Activated naive CD4-positive, alpha-beta T cell treated with anti-CD3 and anti-CD28 coated beads, Interleukin-2, amount 10 ng/mL, durations not matched to agents 7 days and 5 days (primary cell): ENCODE results near the gene ZFYVE9.

Experiments
- CTCF ChIA-PET: fragments of 350-600 bp; sonication (Branson Sonifier 250); formaldehyde crosslinking; loops from one replicate; lab custom pipeline; 2021; ENCODE audit warnings: antibody characterized with exemption; lab: Charles Lee
- DNase-seq: peaks from one replicate; pipeline ENCODE4 v3.0.0-alpha.2; 2020
- H3K27ac Mint-ChIP-seq: one replicate; pipeline ENCODE4 v1.8.0; 2021; ENCODE audit warnings: mild to moderate bottlenecking, moderate library complexity, mixed read lengths
- H3K27me3 Mint-ChIP-seq: one replicate; pipeline ENCODE4 v1.8.0; 2021; ENCODE audit warnings: mild to moderate bottlenecking, mixed read lengths
- H3K36me3 Mint-ChIP-seq: one replicate; pipeline ENCODE4 v1.8.0; 2021; ENCODE audit warnings: mixed read lengths
- H3K4me1 Mint-ChIP-seq: one replicate; pipeline ENCODE4 v1.8.0; 2021; ENCODE audit warnings: mixed read lengths
- H3K4me3 Mint-ChIP-seq: one replicate; pipeline ENCODE4 v1.8.0; 2021; ENCODE audit warnings: mild to moderate bottlenecking, moderate library complexity, mixed read lengths
- H3K9me3 Mint-ChIP-seq: one replicate; pipeline ENCODE4 v1.8.0; 2021; ENCODE audit warnings: mixed read lengths

Gene ZFYVE9

DNA sequence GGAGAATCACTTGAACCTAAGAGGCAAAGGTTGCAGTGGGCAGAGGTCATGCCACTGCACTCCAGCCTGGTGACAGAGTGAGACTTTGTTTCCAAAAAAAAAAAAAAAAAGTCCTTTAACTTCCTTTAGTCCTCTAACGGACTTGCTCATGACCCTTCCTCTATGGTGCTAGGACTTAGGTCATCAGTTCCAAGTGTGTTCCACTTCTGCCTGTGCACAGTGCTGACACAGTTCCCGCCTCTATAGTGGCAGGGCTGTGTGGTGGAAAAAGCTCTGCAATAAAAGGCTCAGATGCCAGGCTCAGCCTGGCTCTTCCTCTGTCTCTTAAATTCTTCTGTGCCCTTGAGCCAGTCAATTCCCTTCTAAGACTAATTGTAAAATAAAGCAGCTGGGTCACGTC lies 202.1 kb downstream of the ZFYVE9 start:
- H3K27me3 Mint-ChIP-seq = no peaks in the 10 kb centered on the region
- CTCF ChIA-PET = interaction anchor here (0.7 kb wide), 1 partner anchor 9 kb away, joined by 4 read pairs; no protein-coding TSS in a partner anchor

DNA sequence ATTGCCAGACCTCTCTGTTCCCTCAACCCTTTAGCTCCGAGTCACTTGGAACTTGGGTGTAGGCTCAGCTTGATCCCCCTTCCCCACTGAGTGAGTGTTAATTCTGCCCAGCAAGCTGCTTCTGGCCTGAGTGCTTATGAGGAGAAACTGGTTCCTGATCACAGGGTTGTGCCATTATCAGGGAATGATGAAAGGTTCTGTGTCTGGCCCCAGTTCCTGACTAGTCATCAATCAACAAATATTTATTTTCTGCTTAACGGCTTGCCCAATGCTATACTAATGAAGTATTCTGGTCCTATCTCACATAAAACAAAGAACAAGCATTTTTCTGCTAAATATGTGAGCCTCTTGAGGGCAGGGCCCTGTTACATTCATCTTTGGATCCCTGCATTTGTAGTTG lies 203.4 kb downstream of the ZFYVE9 start:
- Mint-ChIP-seq H3K36me3 (no peaks in the 10 kb centered on the region), H3K4me3 (no peak overlapping the region), H3K27ac (no peak overlapping the region), H3K4me1 (no peaks in the 10 kb centered on the region), H3K27me3 (no peaks in the 10 kb centered on the region), H3K9me3 (no peaks in the 10 kb centered on the region)
- CTCF ChIA-PET = no interaction called here
- DNase-seq = no peak

More for the DNA sequence above, 202.1 kb downstream of the ZFYVE9 start:
- H3K36me3 Mint-ChIP-seq = no peaks in the 10 kb centered on the region
- H3K4me1 Mint-ChIP-seq = no peaks in the 10 kb centered on the region
- H3K4me3 Mint-ChIP-seq = no peak overlapping the region
- H3K9me3 Mint-ChIP-seq = no peaks in the 10 kb centered on the region
- no peak for DNase-seq
- no peak overlapping the region for H3K27ac Mint-ChIP-seq

DNA sequence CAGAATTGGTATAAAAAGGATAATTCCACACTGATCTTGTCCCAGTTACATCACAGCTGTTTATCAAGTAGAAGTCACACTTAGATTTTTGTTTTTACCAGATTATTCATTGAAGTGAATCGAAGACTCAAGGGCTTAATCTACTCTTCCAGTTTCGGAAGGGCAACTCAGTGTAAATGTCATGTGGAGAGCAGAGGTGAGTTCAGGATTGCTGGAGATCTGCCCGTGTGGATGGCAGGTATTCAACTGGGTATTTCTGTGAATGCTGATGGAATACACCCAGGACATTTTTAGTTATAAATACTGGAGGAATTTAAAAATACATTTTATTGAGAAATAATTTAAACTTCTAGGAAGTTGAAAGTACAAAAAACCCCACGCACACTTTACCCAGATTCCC lies 204.8 kb downstream of the ZFYVE9 start:
- no peaks in the 10 kb centered on the region for H3K36me3 Mint-ChIP-seq
- H3K27me3 Mint-ChIP-seq = no peaks in the 10 kb centered on the region
- no peak overlapping the region for H3K4me3 Mint-ChIP-seq
- no peaks in the 10 kb centered on the region for H3K4me1 Mint-ChIP-seq
- no peaks in the 10 kb centered on the region for H3K9me3 Mint-ChIP-seq
- H3K27ac Mint-ChIP-seq = peak overlapping the region; percentile 33
- CTCF ChIA-PET = no interaction called here
- DNase-seq = no peak

DNA sequence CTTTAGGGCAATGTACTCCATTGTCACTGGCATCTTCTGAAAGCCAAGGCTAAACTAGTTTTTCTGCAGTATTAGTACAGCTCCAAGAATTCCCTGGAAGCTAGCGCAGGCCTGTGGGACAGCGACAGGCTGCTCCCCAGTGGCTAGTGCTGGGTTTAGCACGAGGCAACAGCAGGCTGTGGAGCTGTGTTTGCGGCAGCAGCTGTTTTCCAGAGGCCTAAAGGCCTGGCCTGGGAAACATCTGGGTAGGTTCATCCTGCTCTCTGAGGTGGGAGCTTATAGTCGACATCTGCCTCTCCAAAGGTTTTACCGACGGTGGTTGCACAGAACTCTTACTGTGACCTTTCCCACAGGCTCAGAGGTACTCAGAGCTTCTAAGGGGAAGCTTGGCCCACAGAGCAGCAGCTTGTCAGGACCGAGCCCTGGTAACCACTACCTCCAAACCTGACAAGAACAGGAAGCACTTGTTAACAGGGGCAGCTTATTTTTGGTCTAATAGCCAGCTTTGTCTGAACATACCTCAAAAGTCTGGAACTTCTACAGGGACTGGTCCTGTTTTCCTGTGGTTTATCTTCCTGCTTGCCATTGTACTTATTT lies 206.9 kb downstream of the ZFYVE9 start:
- peaks cover 12% of the 10 kb centered on the region for H3K36me3 Mint-ChIP-seq
- CTCF ChIA-PET = interaction anchor here (0.6 kb wide), 1 partner anchor 20 kb away, joined by 3 read pairs; no protein-coding TSS in a partner anchor
- H3K27ac Mint-ChIP-seq = no peak overlapping the region
- no peak overlapping the region for H3K4me3 Mint-ChIP-seq
- no peak for DNase-seq
- H3K9me3 Mint-ChIP-seq = no peaks in the 10 kb centered on the region
- no peaks in the 10 kb centered on the region for H3K4me1 Mint-ChIP-seq
- no peaks in the 10 kb centered on the region for H3K27me3 Mint-ChIP-seq

DNA sequence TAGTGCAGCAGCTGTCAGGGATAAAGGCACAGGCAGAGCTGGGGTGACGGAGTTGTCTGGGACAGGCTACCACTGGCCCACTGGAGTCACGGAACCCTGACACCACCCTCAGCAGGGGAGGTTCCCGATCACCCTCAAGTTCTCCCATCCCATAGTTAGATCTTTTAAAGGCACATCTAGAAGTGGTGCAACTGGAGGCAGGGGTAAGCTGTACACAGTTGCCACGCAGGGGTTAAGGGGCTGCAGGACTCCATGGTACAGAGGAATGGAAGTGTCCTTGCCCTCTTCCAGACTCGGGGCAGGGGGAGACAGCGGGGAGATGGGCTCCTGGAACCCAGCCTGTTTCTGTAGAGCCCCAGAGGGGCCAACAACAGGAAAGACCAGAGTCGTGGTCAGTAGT lies 210.8 kb downstream of the ZFYVE9 start:
- Mint-ChIP-seq H3K4me3 (no peak overlapping the region), H3K36me3 (peaks cover 38% of the 10 kb centered on the region)

DNA sequence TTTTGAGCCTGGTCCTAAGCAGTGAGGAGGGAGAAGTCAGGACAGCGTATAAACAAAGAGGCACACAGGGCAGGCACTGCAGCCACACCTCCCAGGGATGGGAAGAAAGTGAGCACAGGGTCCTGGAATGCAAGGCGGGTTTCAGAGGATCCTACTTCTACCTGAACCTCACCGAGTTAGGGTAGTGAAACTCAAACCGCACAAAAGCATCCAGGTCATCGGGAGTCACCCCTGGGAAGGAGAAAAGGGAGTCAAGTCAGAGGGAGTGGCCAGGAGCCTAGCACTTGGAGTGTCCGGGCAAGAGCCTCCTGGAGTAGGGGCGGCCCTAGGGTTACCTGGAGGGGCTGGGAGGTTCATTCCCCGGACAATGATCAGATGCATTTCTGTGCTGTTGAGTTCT lies 213.5 kb downstream of the ZFYVE9 start:
- H3K9me3 Mint-ChIP-seq = no peaks in the 10 kb centered on the region
- CTCF ChIA-PET = no interaction called here
- H3K27ac Mint-ChIP-seq = peak overlapping the region; percentile 24
- H3K27me3 Mint-ChIP-seq = no peaks in the 10 kb centered on the region
- DNase-seq = no peak
- H3K36me3 Mint-ChIP-seq = peaks cover 61% of the 10 kb centered on the region
- H3K4me3 Mint-ChIP-seq = no peak overlapping the region
- no peaks in the 10 kb centered on the region for H3K4me1 Mint-ChIP-seq

More for the DNA sequence above, 210.8 kb downstream of the ZFYVE9 start:
- CTCF ChIA-PET = no interaction called here
- no peak for DNase-seq
- no peaks in the 10 kb centered on the region for H3K4me1 Mint-ChIP-seq
- H3K27me3 Mint-ChIP-seq = no peaks in the 10 kb centered on the region
- H3K9me3 Mint-ChIP-seq = no peaks in the 10 kb centered on the region
- no peak overlapping the region for H3K27ac Mint-ChIP-seq

DNA sequence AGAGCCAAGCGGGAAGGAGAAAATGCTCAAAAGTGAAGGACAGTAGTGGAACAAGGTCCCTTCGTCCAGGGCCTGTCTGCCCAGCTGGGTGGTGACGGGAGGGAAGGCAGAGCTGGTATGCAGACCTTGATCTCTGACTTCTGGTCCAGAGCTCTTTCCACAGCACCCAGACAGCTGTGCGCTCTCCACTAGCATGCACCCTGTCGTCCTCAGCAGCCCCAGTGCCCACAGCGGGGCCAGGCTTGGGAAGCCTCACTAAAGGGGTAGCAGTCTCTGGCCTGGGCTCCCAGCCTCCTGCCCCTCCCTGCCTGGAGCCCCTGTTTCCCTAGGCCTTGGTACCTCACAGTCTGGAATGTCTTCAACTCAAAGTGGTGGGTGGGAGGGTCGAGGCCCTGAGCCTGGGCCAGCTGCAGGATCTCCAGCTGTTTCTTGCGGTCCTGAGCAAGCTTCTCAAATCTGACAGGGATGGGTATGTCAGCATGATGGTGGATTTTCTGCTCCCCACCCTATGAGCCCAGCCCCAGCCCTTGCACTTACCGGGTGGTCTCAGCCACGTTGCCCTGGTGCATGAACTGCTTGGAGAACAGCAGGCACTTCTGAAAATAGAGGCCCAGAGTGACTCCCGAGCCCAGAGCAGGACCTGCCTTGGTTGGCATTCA lies 214.1 kb downstream of the ZFYVE9 start:
- Mint-ChIP-seq H3K27me3 (no peaks in the 10 kb centered on the region), H3K4me3 (no peak overlapping the region), H3K27ac (peak overlapping the region; percentile 20), H3K4me1 (no peaks in the 10 kb centered on the region), H3K9me3 (no peaks in the 10 kb centered on the region), H3K36me3 (peaks cover 63% of the 10 kb centered on the region)
- CTCF ChIA-PET = no interaction called here
- no peak for DNase-seq

DNA sequence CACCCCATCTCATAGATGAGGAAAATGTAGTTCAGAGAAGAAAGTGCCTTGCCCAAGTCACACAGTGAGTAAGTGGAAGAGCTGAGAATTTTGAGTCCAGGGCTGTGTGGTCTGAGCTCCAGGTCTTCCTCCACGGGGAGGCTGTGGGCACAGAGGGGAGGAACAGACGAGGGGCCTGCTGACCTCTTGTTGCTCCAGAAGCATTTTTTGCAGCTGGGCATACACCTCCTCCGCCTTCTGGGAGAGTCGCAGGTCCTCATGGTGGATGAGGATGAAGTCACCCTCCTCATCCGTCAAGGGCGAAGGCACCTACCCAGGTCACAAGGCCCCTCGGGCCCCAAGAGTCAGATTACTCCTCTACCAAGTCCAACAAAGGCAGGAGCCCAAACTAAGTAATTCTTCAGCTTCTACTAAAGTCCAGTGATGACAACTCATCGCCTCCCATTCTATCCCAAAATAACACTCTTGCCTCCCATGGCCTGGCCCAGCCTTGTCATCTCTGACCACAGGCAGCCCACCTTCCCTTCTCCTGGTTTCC lies 215.0 kb downstream of the ZFYVE9 start:
- no peaks in the 10 kb centered on the region for H3K4me1 Mint-ChIP-seq
- CTCF ChIA-PET = no interaction called here
- H3K4me3 Mint-ChIP-seq = no peak overlapping the region
- H3K27me3 Mint-ChIP-seq = no peaks in the 10 kb centered on the region
- H3K27ac Mint-ChIP-seq = peak overlapping the region; percentile 20
- no peak for DNase-seq
- H3K36me3 Mint-ChIP-seq = peaks cover 71% of the 10 kb centered on the region
- H3K9me3 Mint-ChIP-seq = no peaks in the 10 kb centered on the region

DNA sequence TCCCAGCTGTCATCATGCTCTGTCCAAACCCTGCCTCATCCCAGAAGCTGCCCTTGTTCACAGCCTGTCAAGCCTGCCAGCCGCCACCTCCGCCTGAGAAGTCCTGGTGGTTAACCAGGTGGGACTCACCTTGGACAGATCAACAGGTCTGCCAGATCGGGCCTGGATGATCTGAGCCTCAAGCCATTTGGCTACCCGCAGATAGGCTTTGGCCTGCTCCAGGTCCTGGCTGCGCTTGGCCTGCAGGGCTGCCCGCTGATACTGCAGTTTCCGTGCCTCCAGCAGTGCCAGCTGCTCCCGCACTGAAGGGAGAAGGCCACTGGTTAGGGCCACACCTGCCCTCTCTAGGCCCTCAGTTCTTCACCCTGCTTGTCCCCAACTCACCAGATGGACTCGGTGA lies 215.5 kb downstream of the ZFYVE9 start:
- CTCF ChIA-PET = no interaction called here
- no peaks in the 10 kb centered on the region for H3K27me3 Mint-ChIP-seq
- no peak for DNase-seq
- H3K4me3 Mint-ChIP-seq = no peak overlapping the region
- H3K36me3 Mint-ChIP-seq = peaks cover 76% of the 10 kb centered on the region
- H3K9me3 Mint-ChIP-seq = no peaks in the 10 kb centered on the region
- no peaks in the 10 kb centered on the region for H3K4me1 Mint-ChIP-seq
- H3K27ac Mint-ChIP-seq = no peak overlapping the region

DNA sequence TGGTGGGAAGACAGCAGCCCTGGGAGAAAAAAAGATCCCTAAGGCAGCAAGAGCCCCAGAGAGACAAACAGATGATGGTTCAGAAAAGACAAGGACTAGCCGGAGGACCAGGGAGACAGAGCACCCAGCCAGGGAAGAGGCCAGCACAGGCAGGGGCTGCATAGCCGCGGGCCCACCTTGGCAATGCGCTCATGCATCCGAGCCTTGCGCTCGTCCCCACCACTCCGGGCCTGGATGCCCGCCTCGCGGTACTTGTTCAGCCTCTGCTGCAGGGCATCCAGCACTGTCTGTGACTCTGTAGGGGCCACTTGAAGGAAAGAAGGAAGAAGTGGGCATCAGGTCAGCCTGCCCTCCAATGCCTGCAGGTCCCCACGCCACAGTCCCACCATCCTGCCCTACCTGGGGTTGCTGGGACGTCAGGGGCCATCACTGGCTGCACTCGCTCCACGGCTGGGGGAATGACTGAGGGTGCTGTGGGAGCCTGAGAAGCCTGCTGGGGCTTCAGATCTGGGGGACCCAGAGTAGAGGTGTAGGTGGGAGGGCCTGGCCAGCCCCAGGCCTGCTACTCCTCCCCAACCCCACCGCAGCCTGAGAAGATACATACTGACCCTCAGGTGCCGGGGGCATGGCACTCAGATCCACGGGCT lies 217.1 kb downstream of the ZFYVE9 start:
- DNase-seq = no peak
- peaks cover 74% of the 10 kb centered on the region for H3K36me3 Mint-ChIP-seq
- CTCF ChIA-PET = no interaction called here
- H3K27ac Mint-ChIP-seq = no peak overlapping the region
- no peak overlapping the region for H3K4me3 Mint-ChIP-seq
- H3K27me3 Mint-ChIP-seq = no peaks in the 10 kb centered on the region
- peaks cover 6% of the 10 kb centered on the region for H3K4me1 Mint-ChIP-seq
- no peaks in the 10 kb centered on the region for H3K9me3 Mint-ChIP-seq

DNA sequence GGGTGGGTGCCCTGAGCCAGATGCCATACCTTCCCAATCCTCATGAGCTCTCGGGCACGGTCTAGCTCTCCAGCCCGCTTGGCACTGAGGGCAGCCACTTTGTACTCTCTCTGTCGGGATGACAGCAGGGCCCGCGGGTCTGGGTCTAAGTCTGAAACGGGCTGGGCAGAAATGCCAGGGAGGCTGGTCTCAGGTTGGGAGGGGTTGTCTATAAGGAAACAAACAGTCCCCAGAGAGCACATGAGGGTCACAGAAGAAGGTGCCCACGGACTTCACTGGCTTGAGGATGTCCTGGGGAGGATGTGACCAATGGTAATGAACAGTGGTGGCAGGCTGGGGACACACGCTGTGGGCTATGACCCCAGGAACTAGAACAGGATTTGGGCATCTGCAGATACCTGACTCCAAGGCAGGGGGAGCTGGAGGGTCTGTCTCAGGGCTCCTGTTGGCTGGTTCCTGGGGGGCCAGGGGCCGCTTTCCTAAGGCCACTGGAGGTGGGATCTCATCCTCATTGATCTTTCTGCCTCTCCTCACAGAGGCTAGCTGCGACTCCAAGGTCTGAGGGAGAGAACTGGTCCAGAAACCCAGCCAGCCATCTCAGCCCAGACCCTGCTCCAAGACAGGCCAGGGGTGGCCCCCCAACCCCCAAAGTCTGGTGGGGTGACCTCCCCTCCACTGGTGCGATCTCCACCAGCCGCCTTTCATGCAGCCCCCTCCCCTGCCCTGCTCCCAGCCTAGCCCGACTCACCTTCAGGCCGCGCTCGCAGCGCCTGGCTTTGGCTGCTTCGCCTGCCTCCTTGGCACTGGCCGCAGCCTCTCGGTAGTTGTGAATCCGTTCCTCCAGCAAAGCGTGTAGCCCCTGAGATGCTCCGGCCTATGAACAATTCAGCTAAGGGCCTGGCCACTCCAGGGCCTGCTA lies 218.0 kb downstream of the ZFYVE9 start:
- Mint-ChIP-seq H3K9me3 (no peaks in the 10 kb centered on the region), H3K36me3 (peaks cover 74% of the 10 kb centered on the region), H3K4me3 (no peak overlapping the region), H3K27me3 (no peaks in the 10 kb centered on the region), H3K27ac (no peak overlapping the region), H3K4me1 (peaks cover 16% of the 10 kb centered on the region)
- DNase-seq = no peak
- CTCF ChIA-PET = no interaction called here

DNA sequence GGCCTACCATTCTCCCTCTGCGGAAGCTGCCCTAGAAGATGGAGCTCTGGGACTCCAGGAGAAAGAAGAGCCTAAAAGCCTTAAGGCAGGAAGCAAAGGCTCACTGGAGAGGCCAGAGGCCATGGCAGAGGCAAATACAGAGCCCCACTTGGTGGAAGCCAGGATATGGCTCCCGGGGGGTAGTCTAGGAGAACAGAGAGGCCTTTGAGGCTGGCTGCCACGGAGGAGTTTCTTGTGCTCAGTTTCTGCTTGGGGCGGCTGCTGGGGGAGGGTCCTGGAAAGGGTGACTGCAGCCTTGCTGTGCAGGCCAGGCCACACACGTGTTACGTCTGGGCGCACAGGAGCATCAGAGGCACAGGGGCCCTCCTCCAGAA lies 218.7 kb downstream of the ZFYVE9 start:
- CTCF ChIA-PET = no interaction called here

DNA sequence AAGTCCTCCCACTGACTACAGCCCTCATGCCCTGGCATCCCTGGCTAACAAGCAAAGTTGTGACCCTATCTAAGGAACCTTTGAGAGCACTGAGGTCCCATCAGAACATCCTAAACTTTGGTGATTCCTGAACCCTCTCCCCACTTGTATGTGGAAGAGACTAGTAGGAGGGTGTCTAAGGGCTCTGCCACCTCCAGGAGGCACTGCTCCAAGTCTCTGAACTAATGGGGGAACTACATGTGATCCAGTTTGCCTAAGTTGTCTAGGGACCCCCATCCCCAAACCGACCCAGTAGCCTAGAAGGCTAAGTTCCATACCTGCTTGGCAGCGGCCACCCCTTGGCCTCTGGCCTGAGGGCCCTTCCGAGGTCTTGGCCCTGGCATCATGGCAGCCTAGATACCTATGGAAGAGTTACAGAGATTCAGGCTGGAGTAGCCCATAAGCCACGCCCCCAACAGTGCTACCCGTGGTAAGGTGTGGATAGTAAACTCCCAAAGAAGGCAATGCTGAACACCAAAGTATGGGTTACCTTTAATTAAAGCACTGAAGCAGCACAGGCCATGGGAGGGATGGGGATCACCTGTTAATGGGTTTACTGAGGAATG lies 222.4 kb downstream of the ZFYVE9 start:
- Mint-ChIP-seq H3K4me3 (peak overlapping the region; percentile 97), H3K36me3 (peaks cover 41% of the 10 kb centered on the region), H3K4me1 (peaks cover 48% of the 10 kb centered on the region), H3K9me3 (no peaks in the 10 kb centered on the region), H3K27me3 (no peaks in the 10 kb centered on the region), H3K27ac (peak overlapping the region; percentile 98)
- CTCF ChIA-PET = interaction anchor here (1.3 kb wide), 1 partner anchor 462 kb away, joined by 3 read pairs; no protein-coding TSS in a partner anchor
- peak; percentile 48 for DNase-seq

More for the DNA sequence above, 218.7 kb downstream of the ZFYVE9 start:
- Mint-ChIP-seq H3K27ac (no peak overlapping the region), H3K36me3 (peaks cover 68% of the 10 kb centered on the region), H3K4me3 (no peak overlapping the region), H3K4me1 (peaks cover 22% of the 10 kb centered on the region), H3K27me3 (no peaks in the 10 kb centered on the region), H3K9me3 (no peaks in the 10 kb centered on the region)
- DNase-seq = no peak
